ENCODE measurements around the gene LTBP1.

- TF ChIP-seq, protein P1, sequence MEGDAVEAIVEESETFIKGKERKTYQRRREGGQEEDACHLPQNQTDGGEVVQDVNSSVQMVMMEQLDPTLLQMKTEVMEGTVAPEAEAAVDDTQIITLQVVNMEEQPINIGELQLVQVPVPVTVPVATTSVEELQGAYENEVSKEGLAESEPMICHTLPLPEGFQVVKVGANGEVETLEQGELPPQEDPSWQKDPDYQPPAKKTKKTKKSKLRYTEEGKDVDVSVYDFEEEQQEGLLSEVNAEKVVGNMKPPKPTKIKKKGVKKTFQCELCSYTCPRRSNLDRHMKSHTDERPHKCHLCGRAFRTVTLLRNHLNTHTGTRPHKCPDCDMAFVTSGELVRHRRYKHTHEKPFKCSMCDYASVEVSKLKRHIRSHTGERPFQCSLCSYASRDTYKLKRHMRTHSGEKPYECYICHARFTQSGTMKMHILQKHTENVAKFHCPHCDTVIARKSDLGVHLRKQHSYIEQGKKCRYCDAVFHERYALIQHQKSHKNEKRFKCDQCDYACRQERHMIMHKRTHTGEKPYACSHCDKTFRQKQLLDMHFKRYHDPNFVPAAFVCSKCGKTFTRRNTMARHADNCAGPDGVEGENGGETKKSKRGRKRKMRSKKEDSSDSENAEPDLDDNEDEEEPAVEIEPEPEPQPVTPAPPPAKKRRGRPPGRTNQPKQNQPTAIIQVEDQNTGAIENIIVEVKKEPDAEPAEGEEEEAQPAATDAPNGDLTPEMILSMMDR (conservative IDR thresholded peaks at IDR 0.05 in 1 of 2, IDR thresholded peaks at IDR 0.05 in 1 of 2; ENCODE audit: extremely low read depth in 1 of 2, insufficient read depth in 1 of 2, low read depth in 1 of 2, low read length in 2 of 2), result no peak
- no peak for TF ChIP-seq EZH2 (IDR thresholded peaks at IDR 0.05; ENCODE audit: borderline replicate concordance, low read length)
Observed at GRCh38 chr2:33084433-33084832, 137.7 kb downstream of the LTBP1 start.
